ENCODE data around the gene KLHL18. TPM values are rescaled to one million over a fixed set of nuclear protein-coding genes. Genes with fewer than 3 reads are reported as not detected.

KLHL18 gene
- total and polyA plus RNA-seq, 2 experiments from 2014 or later, result 19.4 to 37.0 TPM

DNA sequence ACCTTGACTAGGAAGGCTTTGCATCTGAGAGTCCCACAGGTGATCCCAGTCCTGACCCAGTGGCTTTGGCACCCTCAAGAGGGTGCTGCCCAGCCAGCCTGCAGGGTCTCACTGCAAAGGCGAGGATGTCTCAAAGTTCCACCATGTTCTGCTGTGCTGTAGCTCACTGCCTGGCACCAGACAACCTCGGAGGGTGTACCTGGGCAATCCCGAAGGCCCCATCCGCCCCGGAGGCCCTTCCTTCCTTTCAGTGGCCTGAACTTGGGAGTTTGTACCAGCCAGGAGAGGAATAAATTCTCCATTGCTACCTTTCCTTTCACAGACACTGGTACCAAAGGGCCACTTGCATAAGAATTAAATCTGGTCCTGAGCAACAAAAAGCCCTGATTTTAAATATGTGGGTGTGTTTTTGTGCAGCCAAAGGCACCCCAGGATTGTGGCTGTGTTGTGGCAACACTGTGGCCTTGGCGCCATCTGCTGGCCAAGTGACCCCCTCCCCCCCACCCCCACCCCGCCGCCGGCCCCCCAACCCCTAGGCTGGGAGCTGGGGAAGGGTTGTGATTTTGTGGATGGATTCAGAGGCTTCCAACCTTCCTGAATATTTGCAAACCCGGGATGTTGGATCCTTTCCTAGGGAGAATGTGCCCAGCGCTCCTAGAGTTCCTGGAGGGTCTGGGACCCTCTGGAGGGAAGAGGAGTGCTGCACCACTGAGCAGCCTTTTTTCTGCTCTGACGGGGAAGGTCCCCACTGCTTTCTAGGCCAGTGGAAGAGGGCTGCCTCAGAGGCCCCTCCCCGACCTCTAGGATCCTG, 88.3 kb downstream of the KLHL18 start:
- in situ Hi-C loops (cut with MboI), result loop anchor here (25.0 kb wide), 1 partner anchor 659 kb away; the partner anchor contains the start of genes PRSS50 and TMIE
- H3K9me3 ChIP-seq (ENCODE audit: low read depth), result no peaks in the 10 kb centered on the region
- no peak overlapping the region for H3K27ac ChIP-seq
- no peaks in the 10 kb centered on the region for H4K20me1 ChIP-seq (ENCODE audit: insufficient read depth)
- no peaks in the 10 kb centered on the region for H3K27me3 ChIP-seq (replicated peaks; ENCODE audit: insufficient read depth)
- TF ChIP-seq EZH2phosphoT487 (IDR thresholded peaks at IDR 0.05; ENCODE audit: insufficient read depth, low read depth) (no peak), EZH2 (IDR thresholded peaks at IDR 0.05; ENCODE audit: insufficient read depth, poor library complexity, severe bottlenecking) (no peak)
- H2AFZ ChIP-seq, result no peak overlapping the region
- H3K4me2 ChIP-seq (ENCODE audit: unreplicated experiment), result no peak overlapping the region
- no peak overlapping the region for H3K4me3 ChIP-seq
- H3K9me2 ChIP-seq (ENCODE audit: insufficient read depth), result no peaks in the 10 kb centered on the region
- no peak overlapping the region for H3K9ac ChIP-seq
- peak; percentile 39 for DNase-seq
- H3K4me1 ChIP-seq (ENCODE audit: insufficient read depth), result peaks cover 2% of the 10 kb centered on the region; the same call in 1 of the 2 replicates
- peaks cover 9% of the 10 kb centered on the region; the same call in 1 of the 2 replicates for H3F3A ChIP-seq (ENCODE audit: insufficient read depth)
- H3K36me3 ChIP-seq (ENCODE audit: low read depth), result no peaks in the 10 kb centered on the region
- H3K79me2 ChIP-seq (ENCODE audit: insufficient read depth), result no peaks in the 10 kb centered on the region
- 29 to 31% methylated on average over 13 of the region's 13 CpGs for WGBS, 2 experiments (ENCODE audit: low coverage in 1 of 2, low lambda C conversion rate in 2 of 2, missing lambda C conversion rate in 2 of 2)

DNA sequence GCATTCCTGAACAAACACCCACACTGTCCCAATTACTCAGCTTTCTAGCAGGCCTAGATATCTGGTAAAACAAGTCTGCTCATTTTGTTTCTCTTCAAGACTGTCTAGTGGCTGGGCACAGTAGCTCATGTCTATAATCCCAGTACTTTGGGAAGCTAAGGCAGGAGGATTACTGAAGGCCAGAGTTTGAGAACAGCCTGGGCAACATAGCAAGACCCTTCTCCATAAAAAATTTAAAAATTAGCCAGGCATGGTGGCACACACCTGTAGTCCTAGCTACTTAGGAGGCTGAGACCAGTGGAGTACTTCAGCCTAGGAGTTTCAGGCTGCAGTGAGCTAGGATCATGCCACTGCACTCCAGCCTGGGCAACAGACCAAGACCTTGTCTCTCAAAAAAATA, 91.8 kb downstream of the KLHL18 start:
- no peak overlapping the region for H3K4me3 ChIP-seq
- in situ Hi-C loops (cut with MboI), result loop anchor here (25.0 kb wide), 1 partner anchor 662 kb away; the partner anchor contains the start of genes PRSS50 and TMIE

DNA sequence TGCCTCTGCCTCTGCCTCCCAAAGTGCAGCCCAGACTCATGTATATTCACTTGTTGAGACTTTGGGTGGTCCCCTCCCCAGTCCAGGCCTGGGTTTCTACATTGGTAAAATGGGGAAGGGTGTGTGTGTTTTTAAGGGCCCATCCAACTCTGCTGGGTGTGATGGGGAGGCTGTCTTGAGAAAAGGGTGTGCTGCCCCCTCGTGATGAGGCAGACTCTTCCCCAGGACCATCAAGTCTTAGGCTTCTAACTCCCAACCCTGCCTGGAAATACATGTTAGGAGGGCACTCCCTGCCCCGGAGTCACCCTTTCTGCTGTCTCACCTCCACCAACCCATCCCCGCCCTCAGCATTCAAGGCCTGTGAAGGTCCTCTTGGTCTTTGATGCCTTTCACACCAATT, 93.6 kb downstream of the KLHL18 start:
- WGBS, 2 experiments (ENCODE audit: low coverage in 1 of 2, low lambda C conversion rate in 2 of 2, missing lambda C conversion rate in 2 of 2), result 67 to 69% methylated on average over 3 of the region's 3 CpGs

More for the DNA sequence above, 91.8 kb downstream of the KLHL18 start:
- no peaks in the 10 kb centered on the region for H3K9me2 ChIP-seq (ENCODE audit: insufficient read depth)
- no peaks in the 10 kb centered on the region for H4K20me1 ChIP-seq (ENCODE audit: insufficient read depth)
- H3K27ac ChIP-seq, result no peak overlapping the region
- DNase-seq, result no peak
- TF ChIP-seq EZH2 (IDR thresholded peaks at IDR 0.05; ENCODE audit: insufficient read depth, poor library complexity, severe bottlenecking), result no peak
- no peak for TF ChIP-seq EZH2phosphoT487 (IDR thresholded peaks at IDR 0.05; ENCODE audit: insufficient read depth, low read depth)
- no peak overlapping the region for H3K9ac ChIP-seq
- H3K27me3 ChIP-seq (replicated peaks; ENCODE audit: insufficient read depth), result no peaks in the 10 kb centered on the region
- H2AFZ ChIP-seq, result no peak overlapping the region
- H3F3A ChIP-seq (ENCODE audit: insufficient read depth), result peaks cover 6% of the 10 kb centered on the region; the same call in 1 of the 2 replicates
- H3K4me2 ChIP-seq (ENCODE audit: unreplicated experiment), result no peak overlapping the region
- H3K36me3 ChIP-seq (ENCODE audit: low read depth), result no peaks in the 10 kb centered on the region
- H3K9me3 ChIP-seq (ENCODE audit: low read depth), result no peaks in the 10 kb centered on the region
- peaks cover 3% of the 10 kb centered on the region; the same call in 1 of the 2 replicates for H3K4me1 ChIP-seq (ENCODE audit: insufficient read depth)
- H3K79me2 ChIP-seq (ENCODE audit: insufficient read depth), result peaks cover 8% of the 10 kb centered on the region

DNA sequence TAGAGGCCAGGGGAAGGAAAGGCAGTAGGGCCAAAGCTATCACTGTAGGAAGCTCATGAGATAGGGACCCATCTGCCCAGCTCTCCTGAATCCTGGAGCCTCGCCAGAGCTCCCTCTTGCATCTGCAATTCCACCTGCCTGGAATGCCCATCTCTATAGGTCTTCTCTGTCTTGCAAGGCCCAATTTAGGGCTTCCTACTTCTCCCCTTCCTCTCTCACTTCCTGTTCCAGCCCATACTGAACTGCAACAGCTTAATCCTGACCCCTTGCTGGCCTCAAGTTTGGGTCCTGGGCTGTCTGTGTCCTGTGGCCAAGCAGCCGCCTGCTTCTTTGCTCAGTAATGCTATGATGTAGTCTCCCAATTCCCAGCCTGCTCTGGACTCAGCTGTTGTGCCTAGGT, 94.4 kb downstream of the KLHL18 start:
- no peak for DNase-seq
- Histone ChIP-seq H3K4me2 (ENCODE audit: unreplicated experiment) (no peak overlapping the region), H3K9me3 (ENCODE audit: low read depth) (no peaks in the 10 kb centered on the region), H2AFZ (no peak overlapping the region), H4K20me1 (ENCODE audit: insufficient read depth) (no peaks in the 10 kb centered on the region), H3F3A (ENCODE audit: insufficient read depth) (peaks cover 6% of the 10 kb centered on the region; the same call in 1 of the 2 replicates), H3K79me2 (ENCODE audit: insufficient read depth) (peaks cover 23% of the 10 kb centered on the region), H3K4me3 (no peak overlapping the region), H3K9me2 (ENCODE audit: insufficient read depth) (no peaks in the 10 kb centered on the region), H3K36me3 (ENCODE audit: low read depth) (no peaks in the 10 kb centered on the region), H3K27ac (no peak overlapping the region), H3K4me1 (ENCODE audit: insufficient read depth) (peaks cover 9% of the 10 kb centered on the region; the same call in 1 of the 2 replicates), H3K9ac (no peak overlapping the region), H3K27me3 (replicated peaks; ENCODE audit: insufficient read depth) (no peaks in the 10 kb centered on the region)
- in situ Hi-C loops (cut with MboI), result no loop called here
- 69 to 88% methylated on average over 2 of the region's 2 CpGs for WGBS, 2 experiments (ENCODE audit: low coverage in 1 of 2, low lambda C conversion rate in 2 of 2, missing lambda C conversion rate in 2 of 2)
- TF ChIP-seq EZH2 (IDR thresholded peaks at IDR 0.05; ENCODE audit: insufficient read depth, poor library complexity, severe bottlenecking) (no peak), EZH2phosphoT487 (IDR thresholded peaks at IDR 0.05; ENCODE audit: insufficient read depth, low read depth) (no peak)

More for the DNA sequence above, 93.6 kb downstream of the KLHL18 start:
- Histone ChIP-seq H3K4me3 (no peak overlapping the region), H3K9me2 (ENCODE audit: insufficient read depth) (no peaks in the 10 kb centered on the region), H3K36me3 (ENCODE audit: low read depth) (no peaks in the 10 kb centered on the region), H3K9ac (no peak overlapping the region), H3K4me2 (ENCODE audit: unreplicated experiment) (no peak overlapping the region), H3K9me3 (ENCODE audit: low read depth) (no peaks in the 10 kb centered on the region), H3K27me3 (replicated peaks; ENCODE audit: insufficient read depth) (no peaks in the 10 kb centered on the region), H4K20me1 (ENCODE audit: insufficient read depth) (no peaks in the 10 kb centered on the region), H3K4me1 (ENCODE audit: insufficient read depth) (peaks cover 6% of the 10 kb centered on the region; the same call in 1 of the 2 replicates), H2AFZ (no peak overlapping the region), H3K27ac (no peak overlapping the region), H3F3A (ENCODE audit: insufficient read depth) (peaks cover 6% of the 10 kb centered on the region; the same call in 1 of the 2 replicates), H3K79me2 (ENCODE audit: insufficient read depth) (peaks cover 16% of the 10 kb centered on the region)
- in situ Hi-C loops (cut with MboI), result no loop called here
- no peak for DNase-seq
- TF ChIP-seq EZH2 (IDR thresholded peaks at IDR 0.05; ENCODE audit: insufficient read depth, poor library complexity, severe bottlenecking) (no peak), EZH2phosphoT487 (IDR thresholded peaks at IDR 0.05; ENCODE audit: insufficient read depth, low read depth) (no peak)
